22Rv1 (cell line): ENCODE data around the gene FLOT1.
"Not testable (repeated sequence)": the region's sequence is repeated elsewhere in the genome, so short reads cannot be mapped to it uniquely, and the experiment has no call there.

Experiments used
- CTCF ChIP-seq: fragments of 450-650 bp; IDR thresholded peaks from 2 replicates; pipeline ENCODE4 v1.5.1; 2017; ENCODE audit warnings: mild to moderate bottlenecking
- ZFX ChIP-seq: fragments of 450-650 bp; IDR thresholded peaks from 2 replicates; pipeline ENCODE4 v1.6.1; 2017; ENCODE audit warnings: antibody characterized with exemption, borderline replicate concordance

GRCh38 chr6:30756405-30757003 lies 14.0 kb upstream of the FLOT1 start:
- not testable (repeated sequence) for TF ChIP-seq ZFX, CTCF
